RWPE2 (cell line): ENCODE data around the gene TM4SF1.

Experiments used
- ATAC-seq: fragments of 200-7000 bp; cut with Tn5 transposase; 3 replicates; pipeline ENCODE4 v1.9.1; 2021; ENCODE audit warnings: low read depth
- DNase-seq: peaks from one replicate; pipeline ENCODE4 v3.0.0-alpha.2; 2020; ENCODE audit warnings: low spot score
- H3K27ac ChIP-seq: fragments of 450-650 bp; 2 replicates; pipeline ENCODE4 v1.5.1; 2017; ENCODE audit warnings: mild to moderate bottlenecking; ENCODE audit not compliant: poor library complexity, severe bottlenecking
- H3K27me3 ChIP-seq: fragments of 250-450 bp; sonication (Bioruptor Pico); 2 replicates; pipeline ENCODE4 v1.5.1; 2021; ENCODE audit warnings: mild to moderate bottlenecking, moderate library complexity; ENCODE audit not compliant: insufficient read depth, poor library complexity, severe bottlenecking
- H3K36me3 ChIP-seq: fragments of 250-450 bp; sonication (Bioruptor Pico); 2 replicates; pipeline ENCODE4 v1.5.1; 2020; ENCODE audit warnings: low read depth, mild to moderate bottlenecking, moderate library complexity
- H3K4me1 ChIP-seq: fragments of 250-450 bp; sonication (Bioruptor Pico); 2 replicates; pipeline ENCODE4 v1.5.1; 2021; ENCODE audit warnings: mild to moderate bottlenecking, moderate library complexity; ENCODE audit not compliant: insufficient read depth, poor library complexity, severe bottlenecking
- H3K4me3 ChIP-seq: fragments of 250-450 bp; sonication (Bioruptor Pico); 2 replicates; pipeline ENCODE4 v1.5.1; 2021; ENCODE audit warnings: mild to moderate bottlenecking, moderate library complexity; ENCODE audit not compliant: severe bottlenecking
- H3K9me3 ChIP-seq: fragments of 250-450 bp; sonication (Bioruptor Pico); 2 replicates; pipeline ENCODE4 v1.5.1; 2021; ENCODE audit warnings: mild to moderate bottlenecking, moderate library complexity; ENCODE audit not compliant: severe bottlenecking
- CTCF ChIP-seq: fragments of 450-650 bp; IDR thresholded peaks from one replicate; pipeline ENCODE4 v1.5.1; 2017; ENCODE audit warnings: mild to moderate bottlenecking, moderate library complexity; ENCODE audit not compliant: poor library complexity, severe bottlenecking

Gene TM4SF1

GRCh38 chr3:149396476-149396875 lies 19.0 kb upstream of the TM4SF1 start:
- no peaks in the 10 kb centered on the region for H3K36me3 ChIP-seq
- no peak for TF ChIP-seq CTCF
- H3K9me3 ChIP-seq = no peaks in the 10 kb centered on the region
- no peak for DNase-seq
- H3K27ac ChIP-seq = no peak overlapping the region
- peaks cover 34% of the 10 kb centered on the region for H3K4me1 ChIP-seq
- H3K4me3 ChIP-seq = no peak overlapping the region
- no peak for ATAC-seq
- no peaks in the 10 kb centered on the region for H3K27me3 ChIP-seq

GRCh38 chr3:149395107-149396089 lies 17.9 kb upstream of the TM4SF1 start:
- TF ChIP-seq CTCF = no peak
- ATAC-seq (peak; percentile 31; the same call in 2 of the 3 replicates), DNase-seq (no peak)

GRCh38 chr3:149393345-149394160 lies 16.1 kb upstream of the TM4SF1 start:
- Histone ChIP-seq H3K27ac (peak overlapping the region; percentile 16), H3K4me3 (no peak overlapping the region), H3K9me3 (no peaks in the 10 kb centered on the region), H3K36me3 (no peaks in the 10 kb centered on the region), H3K4me1 (peaks cover 29% of the 10 kb centered on the region), H3K27me3 (no peaks in the 10 kb centered on the region)
- DNase-seq (no peak), ATAC-seq (peak; percentile 48)
- peak; percentile 89 for TF ChIP-seq CTCF

More at GRCh38 chr3:149395107-149396089, 17.9 kb upstream of the TM4SF1 start:
- Histone ChIP-seq H3K4me1 (peaks cover 29% of the 10 kb centered on the region), H3K4me3 (no peak overlapping the region), H3K27ac (peak overlapping the region; percentile 16), H3K27me3 (no peaks in the 10 kb centered on the region), H3K9me3 (no peaks in the 10 kb centered on the region), H3K36me3 (no peaks in the 10 kb centered on the region)

DNA sequence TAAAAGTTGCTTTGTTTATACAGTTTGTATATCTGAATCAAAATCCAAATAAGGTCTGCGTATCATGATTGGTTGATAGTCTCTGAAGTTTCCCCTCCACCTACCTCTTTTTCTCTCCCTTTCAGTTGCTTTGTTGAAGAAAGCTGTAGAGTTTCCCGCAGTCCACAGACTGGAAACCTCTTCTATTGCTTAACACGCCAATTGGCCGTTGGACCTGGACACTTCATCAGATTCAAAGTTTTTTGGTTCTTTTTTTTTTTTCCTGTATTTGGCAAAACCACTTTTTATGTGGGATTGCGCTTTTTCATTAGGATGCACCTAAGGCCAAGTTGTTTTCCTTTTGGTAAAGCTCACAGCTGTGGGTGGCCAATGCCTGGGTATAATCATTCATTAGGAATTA lies 14.5 kb upstream of the TM4SF1 start:
- Histone ChIP-seq H3K4me1 (peaks cover 44% of the 10 kb centered on the region), H3K36me3 (no peaks in the 10 kb centered on the region), H3K27me3 (no peaks in the 10 kb centered on the region), H3K9me3 (no peaks in the 10 kb centered on the region), H3K4me3 (no peak overlapping the region), H3K27ac (no peak overlapping the region)
- no peak for ATAC-seq
- no peak for TF ChIP-seq CTCF
- no peak for DNase-seq
